GM12801 (cell line): ENCODE data around the gene RPTOR.

Experiments used
- TF ChIP-seq, protein P1 (sequence below): IDR thresholded peaks from one replicate; pipeline ENCODE4 v1.5.1; 2011; ENCODE audit warnings: control low read depth; ENCODE audit not compliant: insufficient read length; ENCODE audit errors: extremely low read depth

The RPTOR gene

DNA sequence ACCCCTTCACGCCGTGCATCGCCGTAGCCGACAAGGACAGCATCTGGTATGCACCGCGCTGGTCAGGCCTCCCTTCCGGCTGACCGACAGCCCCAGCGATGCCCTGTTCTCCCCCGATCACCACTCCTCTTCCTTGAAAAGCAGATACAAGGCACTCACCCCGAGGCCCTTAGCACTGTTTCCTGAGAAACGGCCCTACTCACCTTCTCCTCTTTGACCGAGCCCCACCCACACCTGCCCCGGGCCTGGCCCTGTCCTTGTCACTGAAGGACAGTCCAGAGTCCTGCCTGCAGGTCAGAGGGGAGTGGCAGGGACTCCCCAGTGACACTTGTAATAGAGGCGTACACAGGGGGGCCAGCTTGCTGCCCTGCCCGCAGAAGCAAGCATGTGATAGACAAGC lies 401.1 kb downstream of the RPTOR start:
- TF ChIP-seq, protein P1, sequence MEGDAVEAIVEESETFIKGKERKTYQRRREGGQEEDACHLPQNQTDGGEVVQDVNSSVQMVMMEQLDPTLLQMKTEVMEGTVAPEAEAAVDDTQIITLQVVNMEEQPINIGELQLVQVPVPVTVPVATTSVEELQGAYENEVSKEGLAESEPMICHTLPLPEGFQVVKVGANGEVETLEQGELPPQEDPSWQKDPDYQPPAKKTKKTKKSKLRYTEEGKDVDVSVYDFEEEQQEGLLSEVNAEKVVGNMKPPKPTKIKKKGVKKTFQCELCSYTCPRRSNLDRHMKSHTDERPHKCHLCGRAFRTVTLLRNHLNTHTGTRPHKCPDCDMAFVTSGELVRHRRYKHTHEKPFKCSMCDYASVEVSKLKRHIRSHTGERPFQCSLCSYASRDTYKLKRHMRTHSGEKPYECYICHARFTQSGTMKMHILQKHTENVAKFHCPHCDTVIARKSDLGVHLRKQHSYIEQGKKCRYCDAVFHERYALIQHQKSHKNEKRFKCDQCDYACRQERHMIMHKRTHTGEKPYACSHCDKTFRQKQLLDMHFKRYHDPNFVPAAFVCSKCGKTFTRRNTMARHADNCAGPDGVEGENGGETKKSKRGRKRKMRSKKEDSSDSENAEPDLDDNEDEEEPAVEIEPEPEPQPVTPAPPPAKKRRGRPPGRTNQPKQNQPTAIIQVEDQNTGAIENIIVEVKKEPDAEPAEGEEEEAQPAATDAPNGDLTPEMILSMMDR = no peak

DNA sequence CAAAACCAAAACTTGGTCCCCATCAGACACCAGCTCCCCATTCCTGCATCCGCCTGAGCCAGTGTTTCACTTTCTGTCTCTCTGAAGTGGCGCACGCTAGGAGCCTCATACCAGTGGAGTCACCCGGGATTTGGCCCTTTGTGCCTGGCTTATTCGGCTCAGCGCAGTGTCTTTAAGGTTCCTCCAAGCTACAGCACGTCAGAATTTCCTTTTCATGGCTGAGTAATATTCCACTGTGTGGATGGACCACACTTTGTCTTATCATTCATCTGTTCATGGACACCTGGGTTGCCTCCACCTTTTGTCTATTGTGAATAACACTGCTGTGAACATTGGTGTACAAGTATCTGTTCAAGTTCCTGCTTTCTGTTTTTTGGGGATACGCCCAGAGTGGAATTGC lies 401.8 kb downstream of the RPTOR start:
- TF ChIP-seq, protein P1 = no peak

DNA sequence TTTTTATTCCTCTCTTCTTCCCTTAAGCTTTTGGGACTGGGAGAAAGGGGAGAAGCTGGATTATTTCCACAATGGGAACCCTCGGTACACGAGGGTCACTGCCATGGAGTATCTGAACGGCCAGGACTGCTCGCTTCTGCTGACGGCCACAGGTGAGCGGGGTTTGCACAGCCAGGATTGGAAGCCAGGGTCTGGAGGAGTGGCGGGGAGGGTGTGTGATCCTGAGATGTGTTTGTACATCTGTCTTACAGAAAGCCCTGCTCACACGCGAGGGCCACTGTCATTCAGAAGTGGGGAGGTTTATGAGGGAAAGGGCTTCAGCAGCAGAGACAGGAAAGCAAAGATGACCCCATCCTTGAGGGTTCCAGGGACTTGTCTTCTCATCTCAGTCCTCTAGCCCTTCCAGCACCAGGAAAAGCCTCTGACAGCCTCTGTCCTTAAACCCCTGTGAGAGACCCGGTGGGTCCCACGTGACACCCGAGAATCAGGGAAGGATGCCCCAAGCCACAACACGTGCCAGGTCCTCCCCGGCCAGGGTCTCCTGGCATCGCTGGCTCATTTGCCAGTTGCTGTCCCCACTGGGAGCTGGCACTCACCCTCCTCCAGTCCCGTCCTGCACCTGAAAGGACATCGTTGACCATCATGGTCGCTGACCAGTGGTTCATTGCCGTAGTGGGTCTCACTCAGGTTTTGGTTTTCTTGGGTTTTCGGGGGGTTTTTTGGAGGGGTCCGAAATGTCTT lies 402.7 kb downstream of the RPTOR start:
- TF ChIP-seq, protein P1 = no peak

DNA sequence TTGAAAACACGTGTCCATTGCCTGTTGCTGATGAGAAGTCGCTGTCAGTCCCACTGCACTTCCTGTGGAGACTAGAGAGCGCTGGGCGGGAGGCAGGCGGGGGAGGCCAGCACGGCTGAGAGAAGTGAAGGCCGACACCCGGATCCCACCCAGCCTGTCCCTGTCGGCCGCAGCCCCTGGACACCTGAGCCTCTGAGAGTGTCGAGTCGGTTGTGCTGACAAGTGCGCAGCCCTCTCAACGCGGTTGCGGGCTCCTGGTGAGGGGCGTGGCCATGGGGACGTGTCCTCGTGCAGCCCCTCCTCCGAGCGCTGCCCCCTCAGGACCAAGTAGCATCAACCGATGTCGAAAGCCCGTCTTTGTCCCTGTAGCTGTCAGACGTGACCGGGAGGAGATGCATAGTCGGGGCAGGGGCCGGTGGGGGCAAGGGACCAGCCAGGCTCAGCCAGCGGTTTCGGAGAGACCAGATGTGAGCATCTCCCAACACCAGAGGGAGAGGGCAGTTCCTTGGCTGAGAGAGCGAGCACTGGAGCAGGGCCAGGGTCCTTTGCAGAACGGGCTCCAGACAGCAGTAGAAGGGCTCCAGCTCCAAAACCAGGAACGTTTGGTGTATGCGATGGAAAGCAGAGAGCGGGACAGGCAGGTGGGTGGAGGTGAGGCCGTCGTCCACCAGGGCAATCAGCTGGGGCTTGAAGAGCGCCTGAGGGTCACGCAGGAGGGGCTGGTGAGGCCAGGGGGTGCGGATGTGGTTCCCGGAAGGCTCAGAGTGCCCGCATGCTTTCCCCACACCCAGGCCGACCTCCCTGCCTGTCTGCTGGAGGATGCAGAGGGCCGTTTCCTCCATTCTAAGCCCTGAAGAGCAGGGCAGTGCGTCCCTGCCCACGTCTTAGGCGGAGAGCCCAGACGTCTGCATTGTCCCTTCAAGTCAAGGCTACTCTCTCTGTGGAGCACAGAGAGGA lies 403.7 kb downstream of the RPTOR start:
- TF ChIP-seq, protein P1 = no peak

DNA sequence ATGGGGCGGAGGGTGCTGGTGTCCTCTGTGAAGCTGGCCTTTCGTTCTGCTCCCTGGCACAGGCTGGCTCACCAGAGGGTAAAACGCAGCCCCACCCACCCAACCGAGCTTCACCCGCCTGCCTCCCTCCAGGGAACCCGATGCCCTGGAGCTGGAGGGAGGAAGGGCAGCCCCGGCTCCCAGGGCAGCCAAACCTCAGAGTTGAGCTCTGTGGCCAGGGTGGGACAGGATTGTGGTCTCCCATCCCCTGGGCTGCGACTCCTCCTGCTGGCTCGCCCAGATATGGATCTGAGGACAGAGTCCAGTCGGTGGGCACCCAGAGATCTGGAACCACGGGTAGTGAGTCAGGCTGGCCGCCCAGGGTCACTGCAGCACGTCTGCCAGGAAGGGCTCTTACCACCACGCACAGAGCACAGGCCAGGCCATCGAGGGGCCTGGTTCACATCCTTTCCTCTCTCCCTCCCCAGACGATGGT lies 404.4 kb downstream of the RPTOR start:
- TF ChIP-seq, protein P1 = no peak

DNA sequence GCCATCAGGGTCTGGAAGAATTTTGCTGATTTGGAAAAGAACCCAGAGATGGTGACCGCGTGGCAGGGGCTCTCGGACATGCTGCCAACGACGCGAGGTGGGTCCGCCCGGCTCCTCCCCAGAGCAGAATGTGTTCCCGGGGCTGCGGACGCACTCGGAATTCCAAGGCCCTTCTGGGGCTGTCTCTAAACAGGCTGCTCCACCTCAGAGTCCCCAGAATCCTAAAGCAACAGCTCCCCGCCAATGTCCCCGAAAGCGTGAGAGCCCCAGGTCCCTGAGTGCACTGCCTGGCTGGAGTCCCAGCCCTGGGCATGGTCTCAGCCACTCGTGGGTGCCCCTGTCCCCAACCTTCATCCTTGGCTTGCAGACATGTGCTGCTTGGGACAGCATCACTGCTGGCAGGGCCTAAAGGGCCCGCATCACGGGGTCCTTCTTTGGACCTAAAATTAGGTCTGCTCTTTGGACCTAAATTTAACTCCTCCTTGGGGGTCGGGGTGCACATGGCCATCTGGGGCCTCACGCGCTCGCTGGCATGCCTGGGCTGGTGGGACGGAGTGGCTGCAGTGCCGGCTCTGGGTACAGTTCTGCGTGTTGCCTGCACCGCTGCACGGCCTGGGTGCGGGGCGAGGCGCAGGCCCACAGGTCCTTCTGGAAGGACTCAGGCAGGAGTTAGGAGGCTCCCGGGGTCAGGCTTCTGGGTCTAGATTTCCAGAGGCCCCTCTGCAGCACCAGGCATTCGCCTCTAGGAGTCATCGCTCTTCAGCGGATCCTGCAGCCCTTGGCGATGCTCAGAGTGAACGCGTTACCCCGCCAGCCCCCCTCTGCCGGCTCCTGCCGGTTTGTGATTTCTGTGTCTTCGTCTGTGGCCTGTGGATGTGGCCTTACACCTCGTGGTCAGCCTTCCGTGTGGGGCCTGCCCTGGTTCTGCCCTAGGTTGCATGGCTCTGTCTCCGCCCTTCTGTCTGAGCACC lies 405.1 kb downstream of the RPTOR start:
- TF ChIP-seq, protein P1 = no peak
